ENCODE results near the gene NPB. TPM values are rescaled to one million over a fixed set of nuclear protein-coding genes. Genes with fewer than 3 reads are reported as not detected.

NPB gene
- total RNA-seq, 2 donors from 2014 or later: 0.29 to 0.46 TPM

GRCh38 chr17:81891303-81891552, 10.8 kb upstream of the NPB start:
- intact Hi-C loops (cut with DNase I): no loop called here

GRCh38 chr17:81895400-81895799, 6.6 kb upstream of the NPB start:
- no peak for DNase-seq (ENCODE audit: low spot score)
- intact Hi-C loops (cut with DNase I): no loop called here

More at GRCh38 chr17:81891303-81891552, 10.8 kb upstream of the NPB start:
- DNase-seq (ENCODE audit: low spot score): no peak

- no peak for DNase-seq (ENCODE audit: low spot score)
- intact Hi-C loops (cut with DNase I): no loop called here
These were observed 3.8 kb upstream of the NPB start for GRCh38 chr17:81898029-81898866.

GRCh38 chr17:81898885-81899284, 3.2 kb upstream of the NPB start:
- intact Hi-C loops (cut with DNase I): no loop called here

GRCh38 chr17:81899514-81900166, 2.4 kb upstream of the NPB start:
- peak; percentile 74 for DNase-seq (ENCODE audit: low spot score)
- intact Hi-C loops (cut with DNase I): no loop called here

More at GRCh38 chr17:81898885-81899284, 3.2 kb upstream of the NPB start:
- no peak for DNase-seq (ENCODE audit: low spot score)

GRCh38 chr17:81900181-81900820, 1.7 kb upstream of the NPB start:
- intact Hi-C loops (cut with DNase I): no loop called here
- DNase-seq (ENCODE audit: low spot score): no peak

GRCh38 chr17:81901167-81902022, 643 bp upstream of the NPB start:
- intact Hi-C loops (cut with DNase I): no loop called here
- no peak for DNase-seq (ENCODE audit: low spot score)

GRCh38 chr17:81902653-81903414, 796 bp downstream of the NPB start:
- DNase-seq (ENCODE audit: low spot score): no peak
- intact Hi-C loops (cut with DNase I): no loop called here

- no peak for DNase-seq (ENCODE audit: low spot score)
- intact Hi-C loops (cut with DNase I): no loop called here
These were observed 1.4 kb downstream of the NPB start for GRCh38 chr17:81903415-81903831.

GRCh38 chr17:81903896-81904599, 2.0 kb downstream of the NPB start:
- intact Hi-C loops (cut with DNase I): no loop called here

GRCh38 chr17:81904600-81905423, 2.8 kb downstream of the NPB start:
- intact Hi-C loops (cut with DNase I): no loop called here
- DNase-seq (ENCODE audit: low spot score): no peak

More at GRCh38 chr17:81903896-81904599, 2.0 kb downstream of the NPB start:
- DNase-seq (ENCODE audit: low spot score): no peak

- intact Hi-C loops (cut with DNase I): no loop called here
- DNase-seq (ENCODE audit: low spot score): no peak
These were observed 3.4 kb downstream of the NPB start for GRCh38 chr17:81905424-81905875.

- DNase-seq (ENCODE audit: low spot score): no peak
- intact Hi-C loops (cut with DNase I): no loop called here
These were observed 4.0 kb downstream of the NPB start for GRCh38 chr17:81905993-81906392.

GRCh38 chr17:81906476-81907218, 4.6 kb downstream of the NPB start:
- intact Hi-C loops (cut with DNase I): no loop called here
- no peak for DNase-seq (ENCODE audit: low spot score)

- intact Hi-C loops (cut with DNase I): no loop called here
- no peak for DNase-seq (ENCODE audit: low spot score)
These were observed 5.4 kb downstream of the NPB start for GRCh38 chr17:81907219-81908145.

- DNase-seq (ENCODE audit: low spot score): no peak
- intact Hi-C loops (cut with DNase I): no loop called here
These were observed 6.8 kb downstream of the NPB start for GRCh38 chr17:81908793-81909192.

Measured in posterior vena cava (tissue), 2 donors.